Activated T-cell treated with anti-CD3 and anti-CD28 coated beads, Interleukin-2, amount 50 U/mL, for 72 hours (primary cell): Measurements from ENCODE around the gene LBHD1. TPM values are rescaled to one million over a fixed set of nuclear protein-coding genes. Genes with fewer than 3 reads are reported as not detected.
"Not testable (repeated sequence)": the region's sequence is repeated elsewhere in the genome, so short reads cannot be mapped to it uniquely, and the experiment has no call there.

ENCODE experiments used
- ATAC-seq, 2 donors: fragments of 150-1000 bp; cut with Tn5 transposase; replicated peaks in 1 of 2; 2 replicates each; pipeline ENCODE4 v1.10.0; 2021; ENCODE audit warnings: moderate library complexity in 2 of 2, mild to moderate bottlenecking in 1 of 2
- DNase-seq, 2 donors: peaks; one replicate each; pipeline ENCODE4 v3.0.0; 2021 to 2022; ENCODE audit warnings: mixed read lengths in 1 of 2
- H3K27ac Mint-ChIP-seq: one replicate; pipeline ENCODE4 v1.8.0; 2022; ENCODE audit warnings: mild to moderate bottlenecking, moderate library complexity, mixed read lengths
- H3K27me3 Mint-ChIP-seq: one replicate; pipeline ENCODE4 v1.8.0; 2022; ENCODE audit warnings: low read depth, mixed read lengths
- H3K36me3 Mint-ChIP-seq, 2 donors: one replicate each; pipeline ENCODE4 v1.8.0; 2022; ENCODE audit warnings: mixed read lengths in 2 of 2, mild to moderate bottlenecking in 1 of 2; ENCODE audit not compliant: insufficient read depth in 2 of 2
- H3K4me1 Mint-ChIP-seq: one replicate; pipeline ENCODE4 v1.8.0; 2022; ENCODE audit warnings: low read depth, mixed read lengths
- H3K4me3 Mint-ChIP-seq, 2 donors: one replicate each; pipeline ENCODE4 v1.8.0; 2022; ENCODE audit warnings: mild to moderate bottlenecking in 2 of 2, mixed read lengths in 2 of 2, moderate library complexity in 2 of 2
- H3K9me3 Mint-ChIP-seq, 2 donors: one replicate each; pipeline ENCODE4 v1.8.0; 2022; ENCODE audit warnings: mixed read lengths in 2 of 2
- total RNA-seq, 2 donors: library from RNA; stranded (reverse); gene quantifications; one replicate each; pipeline ENCODE4 v1.2.3, GENCODE V29; 2022

LBHD1 gene
- total RNA-seq, 2 donors from 2014 or later: 9.9 to 13.0 TPM

GRCh38 chr11:62646825-62647608, 25.1 kb downstream of the LBHD1 start:
- Mint-ChIP-seq H3K36me3 (peaks cover 5 to 7% of the 10 kb centered on the region in 2 donors), H3K9me3 (no peaks in the 10 kb centered on the region), H3K4me3 (peak overlapping the region; percentile 97 to 99), H3K27me3 (no peaks in the 10 kb centered on the region), H3K4me1 (peaks cover 45% of the 10 kb centered on the region), H3K27ac (peak overlapping the region; percentile 90)
- DNase-seq: no peak
- no peak for ATAC-seq

GRCh38 chr11:62645946-62646824, 25.9 kb downstream of the LBHD1 start, which contains the start of gene GANAB:
TSS of gene GANAB (minus strand) at chr11:62646613. CDS start at chr11:62646599, 14 bp downstream.
- DNase-seq (peak; percentile 99 to 100), ATAC-seq (peak; percentile 98 to 99)
- peaks cover 42% of the 10 kb centered on the region for H3K4me1 Mint-ChIP-seq
- no peaks in the 10 kb centered on the region for H3K27me3 Mint-ChIP-seq
- no peaks in the 10 kb centered on the region for H3K9me3 Mint-ChIP-seq
- H3K36me3 Mint-ChIP-seq: peaks cover 5 to 7% of the 10 kb centered on the region in 2 donors
- peak within 1 kb of the TSS; percentile 97 to 99 for H3K4me3 Mint-ChIP-seq
- H3K27ac Mint-ChIP-seq: peak within 1 kb of the TSS; percentile 90

- Mint-ChIP-seq H3K27me3 (no peaks in the 10 kb centered on the region), H3K4me3 (peak overlapping the region; percentile 97 to 99), H3K4me1 (peaks cover 43% of the 10 kb centered on the region), H3K27ac (peak overlapping the region; percentile 90), H3K36me3 (peaks cover 7 to 9% of the 10 kb centered on the region in 2 donors), H3K9me3 (no peaks in the 10 kb centered on the region)
- peak in 1 of 2 donors; percentile 20 for DNase-seq
- ATAC-seq: no peak
Measured at GRCh38 chr11:62645671-62645945, 26.5 kb downstream of the LBHD1 start.

- Mint-ChIP-seq H3K4me1 (peaks cover 54% of the 10 kb centered on the region), H3K9me3 (no peaks in the 10 kb centered on the region), H3K27me3 (no peaks in the 10 kb centered on the region), H3K27ac (no peak overlapping the region), H3K36me3 (peaks cover 12 to 17% of the 10 kb centered on the region in 2 donors), H3K4me3 (peak overlapping the region; percentile 45 to 99)
- DNase-seq: no peak
- ATAC-seq: no peak
Measured at GRCh38 chr11:62644220-62644619, 27.8 kb downstream of the LBHD1 start.

- DNase-seq (no peak), ATAC-seq (no peak)
- Mint-ChIP-seq H3K27ac (peak overlapping the region; percentile 14), H3K9me3 (no peaks in the 10 kb centered on the region), H3K36me3 (peaks cover 16 to 43% of the 10 kb centered on the region in 2 donors), H3K4me3 (no peak overlapping the region), H3K4me1 (peaks cover 18% of the 10 kb centered on the region), H3K27me3 (no peaks in the 10 kb centered on the region)
Measured at GRCh38 chr11:62632492-62632891, 39.6 kb downstream of the LBHD1 start.

GRCh38 chr11:62627713-62628112, 44.4 kb downstream of the LBHD1 start:
- Mint-ChIP-seq H3K27ac (peak overlapping the region; percentile 17), H3K4me3 (no peak overlapping the region), H3K4me1 (peaks cover 16% of the 10 kb centered on the region), H3K9me3 (no peaks in the 10 kb centered on the region), H3K36me3 (peaks cover 18 to 31% of the 10 kb centered on the region in 2 donors), H3K27me3 (no peaks in the 10 kb centered on the region)
- ATAC-seq (peak; percentile 46 to 49), DNase-seq (no peak)

- no peak for ATAC-seq
- Mint-ChIP-seq H3K9me3 (no peaks in the 10 kb centered on the region), H3K27ac (peak overlapping the region; percentile 90), H3K4me3 (peak overlapping the region; percentile 78 to 95), H3K27me3 (no peaks in the 10 kb centered on the region), H3K36me3 (peaks cover 11 to 21% of the 10 kb centered on the region in 2 donors), H3K4me1 (peaks cover 44% of the 10 kb centered on the region)
- DNase-seq: no peak
Measured at GRCh38 chr11:62622476-62623089, 49.5 kb downstream of the LBHD1 start.

GRCh38 chr11:62621567-62622470, 50.2 kb downstream of the LBHD1 start, which contains the start of gene B3GAT3:
TSS of gene B3GAT3 (minus strand) at chr11:62621986. CDS start at chr11:62621947, 39 bp downstream.
- Mint-ChIP-seq H3K4me1 (peaks cover 44% of the 10 kb centered on the region), H3K27ac (peak within 1 kb of the TSS; percentile 100), H3K27me3 (no peaks in the 10 kb centered on the region), H3K9me3 (no peaks in the 10 kb centered on the region), H3K36me3 (peaks cover 9 to 14% of the 10 kb centered on the region in 2 donors), H3K4me3 (peak within 1 kb of the TSS; percentile 95 to 100)
- ATAC-seq (peak; percentile 96), DNase-seq (peak; percentile 97)

GRCh38 chr11:62621027-62621566, 51.0 kb downstream of the LBHD1 start:
- Mint-ChIP-seq H3K27me3 (no peaks in the 10 kb centered on the region), H3K4me1 (peaks cover 48% of the 10 kb centered on the region), H3K9me3 (no peaks in the 10 kb centered on the region), H3K36me3 (peaks cover 7 to 14% of the 10 kb centered on the region in 2 donors), H3K4me3 (peak overlapping the region; percentile 95 to 100), H3K27ac (peak overlapping the region; percentile 100)
- ATAC-seq (no peak), DNase-seq (no peak)

GRCh38 chr11:62616957-62617356, 55.1 kb downstream of the LBHD1 start:
- H3K27me3 Mint-ChIP-seq, H3K27ac Mint-ChIP-seq, H3K4me3 Mint-ChIP-seq, ATAC-seq, H3K9me3 Mint-ChIP-seq, DNase-seq: not testable (repeated sequence)
- peaks cover 4 to 15% of the 10 kb centered on the region in 2 donors for H3K36me3 Mint-ChIP-seq
- H3K4me1 Mint-ChIP-seq: peaks cover 61% of the 10 kb centered on the region

- no peaks in the 10 kb centered on the region for H3K27me3 Mint-ChIP-seq
- no peaks in the 10 kb centered on the region for H3K9me3 Mint-ChIP-seq
- H3K4me3 Mint-ChIP-seq: no peak overlapping the region
- H3K36me3 Mint-ChIP-seq: peaks cover 4 to 10% of the 10 kb centered on the region in 2 donors
- H3K4me1 Mint-ChIP-seq: peaks cover 60% of the 10 kb centered on the region
- DNase-seq (no peak), ATAC-seq (no peak)
- H3K27ac Mint-ChIP-seq: no peak overlapping the region
Measured at GRCh38 chr11:62615521-62615920, 56.5 kb downstream of the LBHD1 start.

GRCh38 chr11:62614275-62614674, 57.8 kb downstream of the LBHD1 start:
- DNase-seq: peak; percentile 45 to 49
- Mint-ChIP-seq H3K4me3 (peak overlapping the region; percentile 27 to 50), H3K9me3 (no peaks in the 10 kb centered on the region), H3K4me1 (peaks cover 54% of the 10 kb centered on the region), H3K27ac (peak overlapping the region; percentile 89), H3K36me3 (peaks cover 6 to 14% of the 10 kb centered on the region in 2 donors), H3K27me3 (no peaks in the 10 kb centered on the region)
- ATAC-seq: peak in 1 of 2 donors; percentile 10
